Spleen (tissue), 7 donors: ENCODE results near the gene KANK2.

ENCODE experiments used
- POLR2AphosphoS5 ChIP-seq, 3 donors: sonication (generic); formaldehyde crosslinking; IDR thresholded peaks; one replicate each; pipeline ENCODE4 v1.5.1; 2017; ENCODE audit warnings: antibody characterized with exemption in 3 of 3
- TF ChIP-seq, protein P1 (sequence below), 11 experiments: fragments of 200-600 bp in 7 of 11; fragments of 450-650 bp in 4 of 11; sonication (generic) in 4 of 11; IDR thresholded peaks in 8 of 11; conservative IDR thresholded peaks in 3 of 11; 1 replicate in 7 of 11; 2 replicates in 4 of 11; pipeline versions ENCODE4 v1.4.0 to v1.8.0; 2016 to 2021; ENCODE audit warnings: antibody characterized with exemption in 11 of 11, inconsistent platforms in 4 of 11, mild to moderate bottlenecking in 1 of 11
- donor health status: DM: no; HTN: no; CAD: no; lungs with moderate emphysema.
- donor health status: DM: no; HTN: no; CAD: no.
- donor health status: DM: no; HTN: no; CAD: no.

DNA sequence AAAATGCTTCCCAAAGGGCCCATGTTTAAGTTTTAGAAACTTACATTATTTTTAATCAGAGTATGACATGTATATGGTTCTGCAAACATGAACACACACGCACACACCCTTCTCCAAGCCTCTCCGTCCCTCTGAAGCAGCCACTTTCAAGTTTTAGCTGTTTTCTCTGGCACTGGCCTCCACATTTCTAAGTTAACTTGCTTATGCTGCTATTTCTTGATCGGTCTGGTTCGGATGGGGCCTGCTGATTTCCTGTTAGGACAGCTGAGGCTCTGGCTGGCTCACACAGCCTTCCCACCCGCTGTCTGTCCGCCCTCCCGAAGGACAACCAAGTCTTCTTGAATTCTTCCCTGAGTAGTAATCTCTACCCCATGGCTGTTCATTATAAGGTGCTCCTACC is 46.2 kb downstream of the KANK2 start:
- TF ChIP-seq, protein P1, sequence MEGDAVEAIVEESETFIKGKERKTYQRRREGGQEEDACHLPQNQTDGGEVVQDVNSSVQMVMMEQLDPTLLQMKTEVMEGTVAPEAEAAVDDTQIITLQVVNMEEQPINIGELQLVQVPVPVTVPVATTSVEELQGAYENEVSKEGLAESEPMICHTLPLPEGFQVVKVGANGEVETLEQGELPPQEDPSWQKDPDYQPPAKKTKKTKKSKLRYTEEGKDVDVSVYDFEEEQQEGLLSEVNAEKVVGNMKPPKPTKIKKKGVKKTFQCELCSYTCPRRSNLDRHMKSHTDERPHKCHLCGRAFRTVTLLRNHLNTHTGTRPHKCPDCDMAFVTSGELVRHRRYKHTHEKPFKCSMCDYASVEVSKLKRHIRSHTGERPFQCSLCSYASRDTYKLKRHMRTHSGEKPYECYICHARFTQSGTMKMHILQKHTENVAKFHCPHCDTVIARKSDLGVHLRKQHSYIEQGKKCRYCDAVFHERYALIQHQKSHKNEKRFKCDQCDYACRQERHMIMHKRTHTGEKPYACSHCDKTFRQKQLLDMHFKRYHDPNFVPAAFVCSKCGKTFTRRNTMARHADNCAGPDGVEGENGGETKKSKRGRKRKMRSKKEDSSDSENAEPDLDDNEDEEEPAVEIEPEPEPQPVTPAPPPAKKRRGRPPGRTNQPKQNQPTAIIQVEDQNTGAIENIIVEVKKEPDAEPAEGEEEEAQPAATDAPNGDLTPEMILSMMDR (IDR thresholded peaks at IDR 0.05 in 8 of 11, conservative IDR thresholded peaks at IDR 0.05 in 3 of 11): no peak
- no peak for TF ChIP-seq POLR2AphosphoS5 (IDR thresholded peaks at IDR 0.05)
